DOHH2 (cell line): ENCODE measurements around the gene ECM1.

ENCODE experiments used
- H3F3A ChIP-seq: fragments of 200-600 bp; sonication (generic), shearing (Covaris generic); 2 replicates; pipeline ENCODE4 v1.6.0; 2016; ENCODE audit warnings: antibody characterized with exemption, mild to moderate bottlenecking; ENCODE audit not compliant: control insufficient read depth, insufficient read depth
- H3K27ac ChIP-seq: fragments of 200-600 bp; sonication (generic); 2 replicates; pipeline ENCODE4 v1.5.1; 2014; ENCODE audit warnings: low read depth, mild to moderate bottlenecking, low read length, moderate library complexity
- H3K27me3 ChIP-seq: fragments of 200-600 bp; sonication (generic); 2 replicates; pipeline ENCODE4 v1.6.1; 2014; ENCODE audit warnings: mild to moderate bottlenecking, low read length, mixed read lengths; ENCODE audit not compliant: control insufficient read depth
- H3K36me3 ChIP-seq: fragments of 200-600 bp; sonication (generic); 2 replicates; pipeline ENCODE4 v1.6.1; 2014; ENCODE audit warnings: mild to moderate bottlenecking, low read length, moderate library complexity, mixed read lengths; ENCODE audit not compliant: control insufficient read depth
- H3K4me1 ChIP-seq: fragments of 200-600 bp; sonication (generic); 2 replicates; pipeline ENCODE4 v1.6.1; 2014; ENCODE audit warnings: mild to moderate bottlenecking, low read length, mixed read lengths; ENCODE audit not compliant: control insufficient read depth
- H3K4me2 ChIP-seq: fragments of 200-600 bp; sonication (generic); 2 replicates; pipeline ENCODE4 v1.6.0; 2014; ENCODE audit warnings: mild to moderate bottlenecking, low read length, moderate library complexity
- H3K4me3 ChIP-seq: fragments of 200-600 bp; sonication (generic); 2 replicates; pipeline ENCODE4 v1.5.1; 2014; ENCODE audit warnings: mild to moderate bottlenecking, low read length, mixed read lengths
- H3K79me2 ChIP-seq: fragments of 200-600 bp; sonication (generic); 2 replicates; pipeline ENCODE4 v1.6.1; 2014; ENCODE audit warnings: mild to moderate bottlenecking, low read length, mixed read lengths; ENCODE audit not compliant: control insufficient read depth
- H3K9me2 ChIP-seq: fragments of 200-600 bp; sonication (generic); replicated peaks from 2 replicates; pipeline ENCODE4 v1.6.1; 2014; ENCODE audit warnings: mild to moderate bottlenecking, low read length, mixed read lengths; ENCODE audit not compliant: control insufficient read depth
- H3K9me3 ChIP-seq: fragments of 200-600 bp; sonication (generic); 2 replicates; pipeline ENCODE4 v1.6.1; 2014; ENCODE audit warnings: antibody characterized with exemption, low read length, mixed read lengths; ENCODE audit not compliant: control insufficient read depth, insufficient read depth
- H4K20me1 ChIP-seq: fragments of 200-600 bp; sonication (generic); 2 replicates; pipeline ENCODE4 v1.6.0; 2014; ENCODE audit warnings: low read depth, mild to moderate bottlenecking, antibody characterized with exemption, low read length, moderate library complexity; ENCODE audit not compliant: control insufficient read depth, insufficient read depth
- EZH2phosphoT487 ChIP-seq: fragments of 200-600 bp; sonication (generic); IDR thresholded peaks from 2 replicates; pipeline ENCODE4 v1.6.1; 2017; ENCODE audit warnings: borderline replicate concordance, mild to moderate bottlenecking, antibody characterized with exemption, low read length, moderate library complexity, mixed read lengths
- TF ChIP-seq, protein P1 (sequence below): fragments of 200-600 bp; sonication (generic); IDR thresholded peaks from one replicate; pipeline ENCODE4 v1.5.1; 2014; ENCODE audit warnings: antibody characterized with exemption, mild to moderate bottlenecking, low read depth, low read length; ENCODE audit not compliant: poor library complexity, severe bottlenecking

The ECM1 gene

DNA sequence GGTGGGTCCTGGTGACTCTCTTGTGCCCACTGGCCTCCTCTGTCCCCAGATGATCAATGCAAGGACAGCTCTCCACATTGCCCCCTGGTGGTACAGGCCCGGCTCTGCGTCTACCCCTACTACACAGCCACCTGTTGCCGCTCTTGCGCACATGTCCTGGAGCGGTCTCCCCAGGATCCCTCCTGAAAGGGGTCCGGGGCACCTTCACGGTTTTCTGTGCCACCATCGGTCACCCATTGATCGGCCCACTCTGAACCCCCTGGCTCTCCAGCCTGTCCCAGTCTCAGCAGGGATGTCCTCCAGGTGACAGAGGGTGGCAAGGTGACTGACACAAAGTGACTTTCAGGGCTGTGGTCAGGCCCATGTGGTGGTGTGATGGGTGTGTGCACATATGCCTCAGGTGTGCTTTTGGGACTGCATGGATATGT is 52.1 kb downstream of the ECM1 start:
- Histone ChIP-seq H3K9me3 (no peaks in the 10 kb centered on the region), H3K27ac (no peak overlapping the region), H3K4me1 (peaks cover 54% of the 10 kb centered on the region), H3F3A (peaks cover 29% of the 10 kb centered on the region), H3K27me3 (no peaks in the 10 kb centered on the region), H3K4me2 (peak overlapping the region; percentile 100), H3K79me2 (peaks cover 6% of the 10 kb centered on the region), H3K4me3 (peak overlapping the region; percentile 73; the same call in 1 of the 2 replicates), H3K9me2 (no peaks in the 10 kb centered on the region), H3K36me3 (peaks cover 2% of the 10 kb centered on the region; the same call in 1 of the 2 replicates), H4K20me1 (no peaks in the 10 kb centered on the region)
- TF ChIP-seq, protein P1, sequence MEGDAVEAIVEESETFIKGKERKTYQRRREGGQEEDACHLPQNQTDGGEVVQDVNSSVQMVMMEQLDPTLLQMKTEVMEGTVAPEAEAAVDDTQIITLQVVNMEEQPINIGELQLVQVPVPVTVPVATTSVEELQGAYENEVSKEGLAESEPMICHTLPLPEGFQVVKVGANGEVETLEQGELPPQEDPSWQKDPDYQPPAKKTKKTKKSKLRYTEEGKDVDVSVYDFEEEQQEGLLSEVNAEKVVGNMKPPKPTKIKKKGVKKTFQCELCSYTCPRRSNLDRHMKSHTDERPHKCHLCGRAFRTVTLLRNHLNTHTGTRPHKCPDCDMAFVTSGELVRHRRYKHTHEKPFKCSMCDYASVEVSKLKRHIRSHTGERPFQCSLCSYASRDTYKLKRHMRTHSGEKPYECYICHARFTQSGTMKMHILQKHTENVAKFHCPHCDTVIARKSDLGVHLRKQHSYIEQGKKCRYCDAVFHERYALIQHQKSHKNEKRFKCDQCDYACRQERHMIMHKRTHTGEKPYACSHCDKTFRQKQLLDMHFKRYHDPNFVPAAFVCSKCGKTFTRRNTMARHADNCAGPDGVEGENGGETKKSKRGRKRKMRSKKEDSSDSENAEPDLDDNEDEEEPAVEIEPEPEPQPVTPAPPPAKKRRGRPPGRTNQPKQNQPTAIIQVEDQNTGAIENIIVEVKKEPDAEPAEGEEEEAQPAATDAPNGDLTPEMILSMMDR = peak; percentile 98
- TF ChIP-seq EZH2phosphoT487 = no peak

DNA sequence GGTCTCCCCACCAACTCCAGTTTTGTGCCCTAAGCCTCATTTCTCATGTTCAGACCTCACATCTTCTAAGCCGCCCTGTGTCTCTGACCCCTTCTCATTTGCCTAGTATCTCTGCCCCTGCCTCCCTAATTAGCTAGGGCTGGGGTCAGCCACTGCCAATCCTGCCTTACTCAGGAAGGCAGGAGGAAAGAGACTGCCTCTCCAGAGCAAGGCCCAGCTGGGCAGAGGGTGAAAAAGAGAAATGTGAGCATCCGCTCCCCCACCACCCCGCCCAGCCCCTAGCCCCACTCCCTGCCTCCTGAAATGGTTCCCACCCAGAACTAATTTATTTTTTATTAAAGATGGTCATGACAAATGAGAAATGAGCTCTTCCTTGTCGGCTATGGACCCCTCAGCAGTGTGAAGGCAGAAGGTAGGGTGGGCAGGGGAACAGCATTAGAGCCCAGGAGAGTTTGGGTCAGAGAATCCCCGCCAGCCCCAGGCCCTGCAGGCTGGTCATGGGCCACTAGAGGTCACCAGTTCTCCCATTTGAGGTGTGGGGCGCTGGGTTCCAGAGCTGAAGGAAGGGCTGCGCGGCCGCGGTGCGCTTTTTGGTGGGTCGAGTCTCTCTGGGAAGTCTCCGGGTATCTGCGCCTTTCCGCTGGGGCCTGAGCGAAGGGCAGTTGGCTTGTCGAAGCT is 52.8 kb downstream of the ECM1 start:
- Histone ChIP-seq H3K4me2 (peak overlapping the region; percentile 100), H4K20me1 (no peaks in the 10 kb centered on the region), H3F3A (peaks cover 29% of the 10 kb centered on the region), H3K27me3 (no peaks in the 10 kb centered on the region), H3K4me1 (peaks cover 61% of the 10 kb centered on the region), H3K4me3 (peak overlapping the region; percentile 73), H3K9me2 (no peaks in the 10 kb centered on the region), H3K79me2 (peaks cover 10% of the 10 kb centered on the region), H3K9me3 (no peaks in the 10 kb centered on the region), H3K36me3 (peaks cover 2% of the 10 kb centered on the region; the same call in 1 of the 2 replicates), H3K27ac (peak overlapping the region; percentile 97)
- TF ChIP-seq, protein P1 = peak; percentile 84
- TF ChIP-seq EZH2phosphoT487 = no peak

DNA sequence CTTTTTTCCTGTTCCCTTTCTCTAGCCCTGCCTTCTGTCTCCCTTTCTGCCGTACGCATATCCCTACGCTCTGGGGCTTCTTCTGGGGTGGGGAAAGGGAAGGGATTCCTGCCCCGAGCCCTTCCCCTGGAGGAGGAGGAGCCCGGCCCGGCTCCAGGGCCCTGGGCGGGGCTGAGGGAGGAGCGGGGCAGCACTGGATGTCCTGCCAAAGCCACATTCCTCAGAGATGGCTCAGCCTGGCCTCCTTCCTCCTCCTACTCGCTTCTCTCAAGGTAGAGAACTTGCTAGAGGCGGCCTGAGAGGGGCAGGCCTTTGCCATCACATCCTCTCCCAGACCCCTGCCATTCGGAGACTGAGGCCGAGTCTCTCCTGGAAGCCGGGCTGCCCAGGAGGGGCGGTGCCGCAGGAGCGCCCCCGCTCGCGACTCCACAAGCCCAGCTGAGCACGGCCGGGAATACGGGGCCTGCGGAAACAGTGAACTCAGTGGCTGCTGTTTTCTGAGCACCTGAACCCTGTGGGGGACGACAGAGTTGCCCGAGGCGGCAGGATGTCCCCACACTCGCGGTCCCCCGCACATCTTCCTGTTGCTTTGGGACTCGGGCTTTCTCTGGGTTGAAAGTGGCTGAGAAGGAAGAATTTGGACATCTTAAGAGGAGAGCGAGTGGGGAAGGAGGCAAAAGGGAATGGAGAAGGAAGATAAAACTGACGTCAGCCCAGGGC is 53.5 kb downstream of the ECM1 start:
- peaks cover 68% of the 10 kb centered on the region for H3K4me1 ChIP-seq

More for the DNA sequence above, 53.5 kb downstream of the ECM1 start:
- H3K36me3 ChIP-seq = peaks cover 2% of the 10 kb centered on the region; the same call in 1 of the 2 replicates
- H3K4me2 ChIP-seq = peak overlapping the region; percentile 100
- no peaks in the 10 kb centered on the region for H3K9me3 ChIP-seq
- peaks cover 31% of the 10 kb centered on the region for H3F3A ChIP-seq
- no peaks in the 10 kb centered on the region for H3K27me3 ChIP-seq
- no peaks in the 10 kb centered on the region for H4K20me1 ChIP-seq
- H3K9me2 ChIP-seq = no peaks in the 10 kb centered on the region
- no peak for TF ChIP-seq EZH2phosphoT487
- TF ChIP-seq, protein P1 = no peak
- peak overlapping the region; percentile 97 for H3K27ac ChIP-seq
- peak overlapping the region; percentile 73 for H3K4me3 ChIP-seq
- H3K79me2 ChIP-seq = peaks cover 12% of the 10 kb centered on the region
